ENCODE measurements around the gene SPIN2A. TPM values are rescaled to one million over a fixed set of nuclear protein-coding genes. Genes with fewer than 3 reads are reported as not detected.
"Not testable (repeated sequence)": the region's sequence is repeated elsewhere in the genome, so short reads cannot be mapped to it uniquely, and the experiment has no call there.

SPIN2A gene
- total RNA-seq, 1 experiment from 2014 or later = 2.8 TPM

GRCh38 chrX:57103489-57103888, 33.7 kb downstream of the SPIN2A start:
- Histone ChIP-seq H2BK20ac (ENCODE audit: low read depth, low read length, poor library complexity, severe bottlenecking) (no peak overlapping the region), H3K9ac (ENCODE audit: extremely low read depth, insufficient read length, low read length) (no peak overlapping the region), H3K56ac (ENCODE audit: insufficient read length, low read depth, low read length) (no peak overlapping the region), H3K4me1 (ENCODE audit: insufficient read depth, low read length) (no peaks in the 10 kb centered on the region), H3K18ac (ENCODE audit: insufficient read length, low read depth, low read length) (no peak overlapping the region), H3K79me1 (ENCODE audit: insufficient read depth, low read depth, low read length, poor library complexity, severe bottlenecking) (no peaks in the 10 kb centered on the region), H3K27me3 (ENCODE audit: insufficient read depth, low read length) (no peaks in the 10 kb centered on the region), H4K8ac (replicated peaks; ENCODE audit: insufficient read length, low read depth, low read length) (no peak overlapping the region), H4K20me1 (ENCODE audit: control insufficient read depth, insufficient read depth, insufficient read length) (no peaks in the 10 kb centered on the region), H3K79me2 (ENCODE audit: insufficient read depth, low read length) (no peaks in the 10 kb centered on the region), H2BK120ac (ENCODE audit: low read depth, low read length, poor library complexity, severe bottlenecking) (no peak overlapping the region), H3K27ac (ENCODE audit: insufficient read length, low read depth, low read length) (no peak overlapping the region), H2BK5ac (ENCODE audit: insufficient read length, low read length) (no peak overlapping the region), H2BK15ac (ENCODE audit: low read depth, low read length) (no peak overlapping the region), H4K91ac (ENCODE audit: insufficient read length, low read depth, low read length) (no peak overlapping the region), H3K9me3 (ENCODE audit: control insufficient read depth, low read depth, low read length) (peaks cover 29% of the 10 kb centered on the region), H3T11ph (ENCODE audit: low read length) (no peak overlapping the region), H2AFZ (ENCODE audit: low read length) (no peak overlapping the region), H3K14ac (ENCODE audit: insufficient read depth, low read length) (no peak overlapping the region), H3K23me2 (ENCODE audit: insufficient read length, low read depth, low read length, poor library complexity, severe bottlenecking) (no peaks in the 10 kb centered on the region), H4K5ac (ENCODE audit: insufficient read length, low read depth, low read length) (no peak overlapping the region), H2BK12ac (ENCODE audit: insufficient read length, low read depth, low read length) (no peak overlapping the region), H3K4ac (ENCODE audit: low read depth, low read length) (no peak overlapping the region), H3K23ac (ENCODE audit: insufficient read length, low read depth, low read length) (no peak overlapping the region), H2AK5ac (ENCODE audit: insufficient read length, low read length) (no peak overlapping the region), H3K4me2 (ENCODE audit: insufficient read depth, insufficient read length, low read length) (no peak overlapping the region)
- TF ChIP-seq, protein P1, sequence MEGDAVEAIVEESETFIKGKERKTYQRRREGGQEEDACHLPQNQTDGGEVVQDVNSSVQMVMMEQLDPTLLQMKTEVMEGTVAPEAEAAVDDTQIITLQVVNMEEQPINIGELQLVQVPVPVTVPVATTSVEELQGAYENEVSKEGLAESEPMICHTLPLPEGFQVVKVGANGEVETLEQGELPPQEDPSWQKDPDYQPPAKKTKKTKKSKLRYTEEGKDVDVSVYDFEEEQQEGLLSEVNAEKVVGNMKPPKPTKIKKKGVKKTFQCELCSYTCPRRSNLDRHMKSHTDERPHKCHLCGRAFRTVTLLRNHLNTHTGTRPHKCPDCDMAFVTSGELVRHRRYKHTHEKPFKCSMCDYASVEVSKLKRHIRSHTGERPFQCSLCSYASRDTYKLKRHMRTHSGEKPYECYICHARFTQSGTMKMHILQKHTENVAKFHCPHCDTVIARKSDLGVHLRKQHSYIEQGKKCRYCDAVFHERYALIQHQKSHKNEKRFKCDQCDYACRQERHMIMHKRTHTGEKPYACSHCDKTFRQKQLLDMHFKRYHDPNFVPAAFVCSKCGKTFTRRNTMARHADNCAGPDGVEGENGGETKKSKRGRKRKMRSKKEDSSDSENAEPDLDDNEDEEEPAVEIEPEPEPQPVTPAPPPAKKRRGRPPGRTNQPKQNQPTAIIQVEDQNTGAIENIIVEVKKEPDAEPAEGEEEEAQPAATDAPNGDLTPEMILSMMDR (conservative IDR thresholded peaks at IDR 0.05) = no peak
- Mint-ChIP-seq H3K4me3 (no peak overlapping the region), H3K27me3 (ENCODE audit: low read depth) (no peaks in the 10 kb centered on the region), H3K9me3 (peaks cover 80 to 94% of the 10 kb centered on the region in 2 experiments), H3K4me1 (peaks cover 8 to 23% of the 10 kb centered on the region in 2 experiments), H3K27ac (no peak overlapping the region), H3K36me3 (ENCODE audit: insufficient read depth in 1 of 3, low read depth in 3 of 3) (peaks cover 40 to 69% (median 66%) of the 10 kb centered on the region in 3 experiments)
- WGBS (ENCODE audit: extremely low coverage, insufficient read length, low lambda C conversion rate) = no CpG with 5 or more reads among the region's 3 CpGs
- no peak for DNase-seq

- H2BK5ac ChIP-seq (ENCODE audit: insufficient read length, low read length); H2BK15ac ChIP-seq (ENCODE audit: low read depth, low read length); H3K4me2 ChIP-seq (ENCODE audit: insufficient read depth, insufficient read length, low read length); H3K23me2 ChIP-seq (ENCODE audit: insufficient read length, low read depth, low read length, poor library complexity, severe bottlenecking); H3K56ac ChIP-seq (ENCODE audit: insufficient read length, low read depth, low read length); H3K4ac ChIP-seq (ENCODE audit: low read depth, low read length); H3K4me3 Mint-ChIP-seq; H2BK20ac ChIP-seq (ENCODE audit: low read depth, low read length, poor library complexity, severe bottlenecking); H3K18ac ChIP-seq (ENCODE audit: insufficient read length, low read depth, low read length); H3K27me3 ChIP-seq (ENCODE audit: insufficient read depth, low read length); H4K91ac ChIP-seq (ENCODE audit: insufficient read length, low read depth, low read length); H3K23ac ChIP-seq (ENCODE audit: insufficient read length, low read depth, low read length); H3K9ac ChIP-seq (ENCODE audit: extremely low read depth, insufficient read length, low read length); H3T11ph ChIP-seq (ENCODE audit: low read length); H3K27ac Mint-ChIP-seq; H4K20me1 ChIP-seq (ENCODE audit: control insufficient read depth, insufficient read depth, insufficient read length); H4K8ac ChIP-seq (replicated peaks; ENCODE audit: insufficient read length, low read depth, low read length); H3K27me3 Mint-ChIP-seq (ENCODE audit: low read depth); H3K27ac ChIP-seq (ENCODE audit: insufficient read length, low read depth, low read length); H3K79me1 ChIP-seq (ENCODE audit: insufficient read depth, low read depth, low read length, poor library complexity, severe bottlenecking); H3K79me2 ChIP-seq (ENCODE audit: insufficient read depth, low read length); H2BK120ac ChIP-seq (ENCODE audit: low read depth, low read length, poor library complexity, severe bottlenecking); DNase-seq; H2AK5ac ChIP-seq (ENCODE audit: insufficient read length, low read length); H4K5ac ChIP-seq (ENCODE audit: insufficient read length, low read depth, low read length); H2AFZ ChIP-seq (ENCODE audit: low read length); H2BK12ac ChIP-seq (ENCODE audit: insufficient read length, low read depth, low read length); H3K14ac ChIP-seq (ENCODE audit: insufficient read depth, low read length); H3K4me1 ChIP-seq (ENCODE audit: insufficient read depth, low read length): not testable (repeated sequence)
- no CpG with 5 or more reads among the region's 6 CpGs for WGBS (ENCODE audit: extremely low coverage, insufficient read length, low lambda C conversion rate)
- Mint-ChIP-seq H3K9me3 (peaks cover 82 to 95% of the 10 kb centered on the region in 2 experiments), H3K4me1 (peaks cover 8 to 23% of the 10 kb centered on the region in 2 experiments), H3K36me3 (ENCODE audit: insufficient read depth in 1 of 3, low read depth in 3 of 3) (peaks cover 41 to 71% (median 65%) of the 10 kb centered on the region in 3 experiments)
- peaks cover 25% of the 10 kb centered on the region for H3K9me3 ChIP-seq (ENCODE audit: control insufficient read depth, low read depth, low read length)
Measured at GRCh38 chrX:57102918-57103317, 34.3 kb downstream of the SPIN2A start.

Data from H9 (cell line).